ENCODE data around the gene HOXA7.

DNA sequence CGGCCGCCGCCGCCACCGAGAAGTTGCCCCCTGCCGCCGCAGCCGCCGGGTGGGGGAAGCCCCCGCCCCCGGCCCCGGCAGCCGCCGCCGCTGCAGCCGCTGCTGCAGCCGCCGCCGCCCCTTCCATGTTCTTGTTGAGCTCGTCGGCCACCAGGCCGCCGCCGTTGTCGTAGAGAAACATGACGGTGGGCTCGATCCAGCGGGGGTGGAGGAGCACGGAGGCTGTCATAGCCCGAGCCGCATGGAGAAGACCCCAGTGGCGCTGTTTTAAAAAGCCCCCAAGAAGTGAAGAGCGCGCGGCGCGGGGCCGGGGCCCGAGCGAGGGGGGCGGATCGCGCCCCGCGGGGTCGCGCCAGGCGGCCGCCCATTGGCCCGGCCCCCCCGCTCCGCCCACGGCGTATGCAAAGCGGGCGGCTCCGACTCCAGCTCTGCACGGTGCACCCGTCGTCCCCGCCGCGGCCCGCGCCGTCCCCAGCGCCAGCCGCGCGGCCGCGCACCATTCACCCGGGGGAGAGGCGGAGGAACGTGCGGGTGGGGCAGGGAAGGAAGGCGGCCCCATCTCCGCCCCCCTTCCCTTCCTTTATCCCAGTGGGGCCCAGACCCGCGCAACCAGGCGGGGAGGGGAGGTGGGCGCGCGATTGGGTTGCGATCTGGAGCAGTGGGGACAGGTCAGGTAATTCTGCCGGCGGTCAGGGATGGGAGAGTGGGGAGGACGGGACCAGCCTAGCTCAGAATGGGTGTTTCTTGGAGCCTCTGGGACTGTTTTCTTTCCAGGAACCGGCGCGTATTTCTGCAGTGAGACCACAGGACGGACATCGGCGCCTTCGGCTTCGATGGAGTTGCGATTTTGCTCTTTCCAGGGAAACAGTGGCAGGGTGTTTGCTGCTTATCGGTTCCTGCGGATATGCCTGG lies 43.6 kb upstream of the HOXA7 start, which contains the start of gene HOXA13:
- TF ChIP-seq EZH2 (IDR thresholded peaks at IDR 0.05; ENCODE audit: borderline replicate concordance, low read depth, low read length, poor library complexity, severe bottlenecking): peak; percentile 97
- TF ChIP-seq, protein P1, sequence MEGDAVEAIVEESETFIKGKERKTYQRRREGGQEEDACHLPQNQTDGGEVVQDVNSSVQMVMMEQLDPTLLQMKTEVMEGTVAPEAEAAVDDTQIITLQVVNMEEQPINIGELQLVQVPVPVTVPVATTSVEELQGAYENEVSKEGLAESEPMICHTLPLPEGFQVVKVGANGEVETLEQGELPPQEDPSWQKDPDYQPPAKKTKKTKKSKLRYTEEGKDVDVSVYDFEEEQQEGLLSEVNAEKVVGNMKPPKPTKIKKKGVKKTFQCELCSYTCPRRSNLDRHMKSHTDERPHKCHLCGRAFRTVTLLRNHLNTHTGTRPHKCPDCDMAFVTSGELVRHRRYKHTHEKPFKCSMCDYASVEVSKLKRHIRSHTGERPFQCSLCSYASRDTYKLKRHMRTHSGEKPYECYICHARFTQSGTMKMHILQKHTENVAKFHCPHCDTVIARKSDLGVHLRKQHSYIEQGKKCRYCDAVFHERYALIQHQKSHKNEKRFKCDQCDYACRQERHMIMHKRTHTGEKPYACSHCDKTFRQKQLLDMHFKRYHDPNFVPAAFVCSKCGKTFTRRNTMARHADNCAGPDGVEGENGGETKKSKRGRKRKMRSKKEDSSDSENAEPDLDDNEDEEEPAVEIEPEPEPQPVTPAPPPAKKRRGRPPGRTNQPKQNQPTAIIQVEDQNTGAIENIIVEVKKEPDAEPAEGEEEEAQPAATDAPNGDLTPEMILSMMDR (conservative IDR thresholded peaks at IDR 0.05; ENCODE audit: low read depth, low read length): no peak

Measured in A673 (cell line).